Hepatocyte (in vitro differentiated cells): Measurements from ENCODE around the gene ARHGEF4. TPM values are rescaled to one million over a fixed set of nuclear protein-coding genes. Genes with fewer than 3 reads are reported as not detected.

Experiments
- DNase-seq: peaks from one replicate; pipeline ENCODE4 v3.0.0-alpha.2; 2016; ENCODE audit warnings: low spot score
- H2AFZ ChIP-seq: fragments of 200-600 bp; sonication (generic); 2 replicates; pipeline ENCODE4 v1.6.0; 2016; ENCODE audit warnings: antibody characterized with exemption, mild to moderate bottlenecking
- H3K27ac ChIP-seq: fragments of 200-600 bp; sonication (generic); 2 replicates; pipeline ENCODE4 v1.5.1; 2016; ENCODE audit warnings: mild to moderate bottlenecking
- H3K27me3 ChIP-seq: fragments of 200-600 bp; sonication (generic); 2 replicates; pipeline ENCODE4 v1.6.1; 2016
- H3K36me3 ChIP-seq: fragments of 200-600 bp; sonication (generic); replicated peaks from 2 replicates; pipeline ENCODE4 v1.5.1; 2016; ENCODE audit warnings: low read depth; ENCODE audit not compliant: insufficient read depth
- H3K4me1 ChIP-seq: fragments of 200-600 bp; sonication (generic); 2 replicates; pipeline ENCODE4 v1.5.1; 2016; ENCODE audit warnings: mild to moderate bottlenecking, moderate library complexity; ENCODE audit not compliant: insufficient read depth
- H3K4me2 ChIP-seq: fragments of 200-600 bp; sonication (generic); 2 replicates; pipeline ENCODE4 v1.6.0; 2016
- H3K4me3 ChIP-seq: fragments of 200-600 bp; sonication (generic); 2 replicates; pipeline ENCODE4 v1.5.1; 2016; ENCODE audit warnings: mild to moderate bottlenecking
- H3K79me2 ChIP-seq: fragments of 200-600 bp; sonication (generic); 2 replicates; pipeline ENCODE4 v1.6.0; 2017; ENCODE audit warnings: mild to moderate bottlenecking
- H3K9me2 ChIP-seq: fragments of 200-600 bp; sonication (generic); replicated peaks from 2 replicates; pipeline ENCODE4 v1.6.0; 2017; ENCODE audit warnings: mild to moderate bottlenecking; ENCODE audit not compliant: insufficient read depth
- H3K9me3 ChIP-seq: fragments of 200-600 bp; sonication (generic); 2 replicates; pipeline ENCODE4 v1.5.1; 2016; ENCODE audit warnings: low read depth, mild to moderate bottlenecking
- H4K20me1 ChIP-seq: fragments of 200-600 bp; sonication (generic); 2 replicates; pipeline ENCODE4 v1.6.0; 2016; ENCODE audit warnings: mild to moderate bottlenecking; ENCODE audit not compliant: insufficient read depth, poor library complexity, severe bottlenecking
- CTCF ChIP-seq: fragments of 200-600 bp; sonication (generic); IDR thresholded peaks from 2 replicates; pipeline ENCODE4 v1.5.1; 2016; ENCODE audit warnings: antibody characterized with exemption, mild to moderate bottlenecking; ENCODE audit not compliant: poor library complexity
- EZH2 ChIP-seq: fragments of 200-600 bp; sonication (generic); IDR thresholded peaks from 2 replicates; pipeline ENCODE4 v1.6.1; 2016; ENCODE audit warnings: antibody characterized with exemption, mild to moderate bottlenecking, borderline replicate concordance
- EZH2phosphoT487 ChIP-seq: fragments of 200-600 bp; sonication (generic); IDR thresholded peaks from one replicate; pipeline ENCODE4 v1.6.1; 2018; ENCODE audit warnings: antibody characterized with exemption, mild to moderate bottlenecking, low read depth, moderate library complexity; ENCODE audit not compliant: unreplicated experiment, severe bottlenecking
- WGBS: methylation state at CpG from one replicate; pipeline ENCODE4 v1.1.6; 2016; ENCODE audit warnings: low lambda C conversion rate; ENCODE audit errors: missing lambda C conversion rate; 5-methylcytosine and 5-hydroxymethylcytosine counted together
- polyA plus RNA-seq: library from polyadenylated mRNA; unstranded; fragments of >200 nt; fragmentation: Nextera tagmentation; extraction: Ambion mirVana; gene quantifications from 2 replicates; pipeline ENCODE4 v1.2.1, GENCODE V29; 2016
- total RNA-seq: library from RNA; depleted of rRNA; stranded (reverse); fragments of >200 nt; gene quantifications from 2 replicates; pipeline ENCODE4 v1.2.3, GENCODE V29; 2014

Gene ARHGEF4
- total and polyA plus RNA-seq, 2 experiments from 2014 or later: 11.2 to 15.8 TPM

GRCh38 chr2:130826821-130827501 lies 9.8 kb upstream of the ARHGEF4 start:
- Histone ChIP-seq H2AFZ (no peak overlapping the region), H3K27me3 (no peaks in the 10 kb centered on the region), H3K4me3 (no peak overlapping the region), H3K27ac (no peak overlapping the region), H3K9me2 (no peaks in the 10 kb centered on the region), H3K4me2 (no peak overlapping the region), H4K20me1 (no peaks in the 10 kb centered on the region), H3K79me2 (no peaks in the 10 kb centered on the region), H3K9me3 (no peaks in the 10 kb centered on the region), H3K4me1 (no peaks in the 10 kb centered on the region), H3K36me3 (no peaks in the 10 kb centered on the region)
- 80% methylated on average over 7 of the region's 7 CpGs for WGBS
- TF ChIP-seq EZH2 (no peak), CTCF (no peak), EZH2phosphoT487 (no peak)
- no peak for DNase-seq

- WGBS: 74% methylated on average over 15 of the region's 15 CpGs
- no peaks in the 10 kb centered on the region for H4K20me1 ChIP-seq
- no peak overlapping the region for H3K4me2 ChIP-seq
- no peaks in the 10 kb centered on the region for H3K36me3 ChIP-seq
- H3K27ac ChIP-seq: no peak overlapping the region
- H3K4me3 ChIP-seq: no peak overlapping the region
- no peak overlapping the region for H2AFZ ChIP-seq
- no peaks in the 10 kb centered on the region for H3K9me2 ChIP-seq
- no peaks in the 10 kb centered on the region for H3K79me2 ChIP-seq
- no peak for TF ChIP-seq CTCF
- TF ChIP-seq EZH2phosphoT487: no peak
- no peak for TF ChIP-seq EZH2
- no peak for DNase-seq
- no peaks in the 10 kb centered on the region for H3K9me3 ChIP-seq
- no peaks in the 10 kb centered on the region for H3K27me3 ChIP-seq
- no peaks in the 10 kb centered on the region for H3K4me1 ChIP-seq
Observed at GRCh38 chr2:130827502-130828251, 9.0 kb upstream of the ARHGEF4 start.

- H3K36me3 ChIP-seq: no peaks in the 10 kb centered on the region
- H4K20me1 ChIP-seq: no peaks in the 10 kb centered on the region
- no peaks in the 10 kb centered on the region for H3K9me3 ChIP-seq
- 91% methylated on average over 5 of the region's 5 CpGs for WGBS
- H3K4me3 ChIP-seq: no peak overlapping the region
- H3K79me2 ChIP-seq: no peaks in the 10 kb centered on the region
- H3K27ac ChIP-seq: no peak overlapping the region
- no peaks in the 10 kb centered on the region for H3K27me3 ChIP-seq
- H3K9me2 ChIP-seq: no peaks in the 10 kb centered on the region
- no peak for TF ChIP-seq CTCF
- TF ChIP-seq EZH2: no peak
- TF ChIP-seq EZH2phosphoT487: no peak
- H3K4me2 ChIP-seq: no peak overlapping the region
- no peak overlapping the region for H2AFZ ChIP-seq
- H3K4me1 ChIP-seq: no peaks in the 10 kb centered on the region
- no peak for DNase-seq
Observed at GRCh38 chr2:130828461-130828860, 8.3 kb upstream of the ARHGEF4 start.
